Measurements from ENCODE around the gene AP2A2.
"Not testable (repeated sequence)": the region's sequence is repeated elsewhere in the genome, so short reads cannot be mapped to it uniquely, and the experiment has no call there.

AP2A2 gene

GRCh38 chr11:953512-953911 lies 27.8 kb downstream of the AP2A2 start:
- no peak for DNase-seq

GRCh38 chr11:954392-955153 lies 28.9 kb downstream of the AP2A2 start:
- DNase-seq, result no peak

GRCh38 chr11:955154-956063 lies 29.7 kb downstream of the AP2A2 start:
- no peak for DNase-seq

GRCh38 chr11:957212-957920 lies 31.7 kb downstream of the AP2A2 start:
- no peak for DNase-seq

- DNase-seq, result no peak
Observed at GRCh38 chr11:958101-958500, 32.4 kb downstream of the AP2A2 start.

- no peak for DNase-seq
Observed at GRCh38 chr11:959027-959426, 33.4 kb downstream of the AP2A2 start.

- no peak for DNase-seq
Observed at GRCh38 chr11:959608-960007, 33.9 kb downstream of the AP2A2 start.

GRCh38 chr11:961310-961920 lies 35.7 kb downstream of the AP2A2 start:
- not testable (repeated sequence) for DNase-seq

GRCh38 chr11:961921-962320 lies 36.3 kb downstream of the AP2A2 start:
- no peak for DNase-seq

- DNase-seq, result no peak
Observed at GRCh38 chr11:962688-963087, 37.0 kb downstream of the AP2A2 start.

- no peak for DNase-seq
Observed at GRCh38 chr11:963852-964251, 38.2 kb downstream of the AP2A2 start.

- DNase-seq, result no peak
Observed at GRCh38 chr11:965206-965775, 39.6 kb downstream of the AP2A2 start.

- no peak for DNase-seq
Observed at GRCh38 chr11:967995-968751, 42.5 kb downstream of the AP2A2 start.

GRCh38 chr11:968822-969221 lies 43.2 kb downstream of the AP2A2 start:
- no peak for DNase-seq

- DNase-seq, result no peak
Observed at GRCh38 chr11:969651-970205, 44.1 kb downstream of the AP2A2 start.

- DNase-seq, result no peak
Observed at GRCh38 chr11:970319-970871, 44.7 kb downstream of the AP2A2 start.

GRCh38 chr11:971092-971690 lies 45.5 kb downstream of the AP2A2 start:
- no peak for DNase-seq

- peak in 8 of 58 donors; percentile 16 to 63 (median 33) for DNase-seq
Observed at GRCh38 chr11:971731-972365, 46.2 kb downstream of the AP2A2 start.

Data from anterior cingulate cortex (tissue), 58 donors.